ENCODE results near the gene CFB. TPM values are rescaled to one million over a fixed set of nuclear protein-coding genes. Genes with fewer than 3 reads are reported as not detected.

Gene CFB
- total and polyA plus RNA-seq, 9 of the 15 experiments (the other 6 are each of a cell fraction or from before 2014, with no cell fraction given) = 0.08 to 0.91 (median 0.22) TPM; not detected in 4

DNA sequence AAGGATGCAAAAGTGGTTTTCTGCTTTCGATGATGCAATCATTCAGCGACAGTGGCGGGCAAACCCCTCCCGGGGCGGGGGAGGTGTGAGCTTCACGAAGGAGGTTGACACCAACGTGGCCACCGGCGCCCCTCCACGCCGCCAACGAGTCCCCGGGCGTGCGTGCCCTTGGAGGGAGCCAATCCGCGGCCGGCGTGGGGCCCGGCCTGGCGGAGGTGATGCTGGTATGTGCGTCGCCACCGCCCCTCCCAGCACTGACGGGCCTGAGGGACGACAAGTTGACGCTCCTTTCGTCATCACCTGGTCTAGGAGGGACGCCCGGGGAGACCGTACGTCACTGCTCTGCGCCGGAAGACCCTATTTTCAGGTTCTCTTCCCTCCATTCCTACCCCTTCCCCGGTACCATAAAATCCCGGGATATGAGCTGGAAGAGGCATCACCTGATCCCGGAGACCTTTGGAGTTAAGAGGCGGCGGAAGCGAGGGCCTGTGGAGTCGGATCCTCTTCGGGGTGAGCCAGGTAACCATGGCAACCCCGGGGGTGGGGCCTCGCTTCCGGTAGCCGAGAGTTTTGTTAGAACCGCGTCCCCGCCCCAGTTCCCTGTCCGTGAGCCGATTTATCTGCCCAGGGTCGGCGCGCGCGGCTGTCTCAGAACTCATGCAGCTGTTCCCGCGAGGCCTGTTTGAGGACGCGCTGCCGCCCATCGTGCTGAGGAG is 26.3 kb downstream of the CFB start, which contains the start of gene DXO (continued):
- TF ChIP-seq, protein P1, sequence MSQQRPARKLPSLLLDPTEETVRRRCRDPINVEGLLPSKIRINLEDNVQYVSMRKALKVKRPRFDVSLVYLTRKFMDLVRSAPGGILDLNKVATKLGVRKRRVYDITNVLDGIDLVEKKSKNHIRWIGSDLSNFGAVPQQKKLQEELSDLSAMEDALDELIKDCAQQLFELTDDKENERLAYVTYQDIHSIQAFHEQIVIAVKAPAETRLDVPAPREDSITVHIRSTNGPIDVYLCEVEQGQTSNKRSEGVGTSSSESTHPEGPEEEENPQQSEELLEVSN (IDR thresholded peaks at IDR 0.05; ENCODE audit: borderline replicate concordance in 1 of 2, extremely low read depth in 1 of 2, insufficient read depth in 1 of 2, insufficient read length in 1 of 2, low read depth in 1 of 2, low read length in 1 of 2, poor library complexity in 1 of 2, severe bottlenecking in 1 of 2) = peak; percentile 96 to 97
- TF ChIP-seq STAG1 (CRISPR knock-in tag; IDR thresholded peaks at IDR 0.05; ENCODE audit: borderline replicate concordance) (no peak; the same call in 1 of the 2 replicates), PHF20 (IDR thresholded peaks at IDR 0.05; ENCODE audit: partially characterized antibody) (peak; percentile 97), HDAC1 (IDR thresholded peaks at IDR 0.05) (peak in 1 of 2 experiments; percentile 91; a peak in 2 of 4 replicates), CBFA2T2 (conservative IDR thresholded peaks at IDR 0.05) (no peak), MYNN (IDR thresholded peaks at IDR 0.05) (peak; percentile 64; the same call in 1 of the 2 replicates), MYNN (CRISPR knock-in tag; IDR thresholded peaks at IDR 0.05) (no peak), KDM1A (IDR thresholded peaks at IDR 0.05) (no peak; a peak in 1 of 4 replicates), ZNF436 (CRISPR knock-in tag; IDR thresholded peaks at IDR 0.05) (no peak)
- TF ChIP-seq, protein P2, sequence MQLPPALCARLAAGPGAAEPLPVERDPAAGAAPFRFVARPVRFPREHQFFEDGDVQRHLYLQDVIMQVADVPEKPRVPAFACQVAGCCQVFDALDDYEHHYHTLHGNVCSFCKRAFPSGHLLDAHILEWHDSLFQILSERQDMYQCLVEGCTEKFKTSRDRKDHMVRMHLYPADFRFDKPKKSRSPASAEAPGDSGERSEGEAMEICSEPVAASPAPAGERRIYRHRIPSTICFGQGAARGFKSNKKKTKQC (CRISPR knock-in tag; IDR thresholded peaks at IDR 0.05) = no peak; the same call in 1 of the 2 replicates
- TF ChIP-seq, protein P3, sequence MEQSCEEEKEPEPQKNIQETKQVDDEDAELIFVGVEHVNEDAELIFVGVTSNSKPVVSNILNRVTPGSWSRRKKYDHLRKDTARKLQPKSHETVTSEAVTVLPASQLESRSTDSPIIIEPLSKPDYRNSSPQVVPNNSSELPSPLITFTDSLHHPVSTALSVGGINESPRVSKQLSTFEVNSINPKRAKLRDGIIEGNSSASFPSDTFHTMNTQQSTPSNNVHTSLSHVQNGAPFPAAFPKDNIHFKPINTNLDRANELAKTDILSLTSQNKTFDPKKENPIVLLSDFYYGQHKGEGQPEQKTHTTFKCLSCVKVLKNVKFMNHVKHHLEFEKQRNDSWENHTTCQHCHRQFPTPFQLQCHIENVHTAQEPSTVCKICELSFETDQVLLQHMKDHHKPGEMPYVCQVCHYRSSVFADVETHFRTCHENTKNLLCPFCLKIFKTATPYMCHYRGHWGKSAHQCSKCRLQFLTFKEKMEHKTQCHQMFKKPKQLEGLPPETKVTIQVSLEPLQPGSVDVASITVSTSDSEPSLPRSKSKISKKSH (CRISPR knock-in tag; IDR thresholded peaks at IDR 0.05) = no peak
- TF ChIP-seq, protein P4, sequence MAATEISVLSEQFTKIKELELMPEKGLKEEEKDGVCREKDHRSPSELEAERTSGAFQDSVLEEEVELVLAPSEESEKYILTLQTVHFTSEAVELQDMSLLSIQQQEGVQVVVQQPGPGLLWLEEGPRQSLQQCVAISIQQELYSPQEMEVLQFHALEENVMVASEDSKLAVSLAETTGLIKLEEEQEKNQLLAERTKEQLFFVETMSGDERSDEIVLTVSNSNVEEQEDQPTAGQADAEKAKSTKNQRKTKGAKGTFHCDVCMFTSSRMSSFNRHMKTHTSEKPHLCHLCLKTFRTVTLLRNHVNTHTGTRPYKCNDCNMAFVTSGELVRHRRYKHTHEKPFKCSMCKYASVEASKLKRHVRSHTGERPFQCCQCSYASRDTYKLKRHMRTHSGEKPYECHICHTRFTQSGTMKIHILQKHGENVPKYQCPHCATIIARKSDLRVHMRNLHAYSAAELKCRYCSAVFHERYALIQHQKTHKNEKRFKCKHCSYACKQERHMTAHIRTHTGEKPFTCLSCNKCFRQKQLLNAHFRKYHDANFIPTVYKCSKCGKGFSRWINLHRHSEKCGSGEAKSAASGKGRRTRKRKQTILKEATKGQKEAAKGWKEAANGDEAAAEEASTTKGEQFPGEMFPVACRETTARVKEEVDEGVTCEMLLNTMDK (IDR thresholded peaks at IDR 0.05; ENCODE audit: borderline replicate concordance, insufficient read depth, low read depth, low read length, poor library complexity, severe bottlenecking) = no peak
- TF ChIP-seq, protein P5, sequence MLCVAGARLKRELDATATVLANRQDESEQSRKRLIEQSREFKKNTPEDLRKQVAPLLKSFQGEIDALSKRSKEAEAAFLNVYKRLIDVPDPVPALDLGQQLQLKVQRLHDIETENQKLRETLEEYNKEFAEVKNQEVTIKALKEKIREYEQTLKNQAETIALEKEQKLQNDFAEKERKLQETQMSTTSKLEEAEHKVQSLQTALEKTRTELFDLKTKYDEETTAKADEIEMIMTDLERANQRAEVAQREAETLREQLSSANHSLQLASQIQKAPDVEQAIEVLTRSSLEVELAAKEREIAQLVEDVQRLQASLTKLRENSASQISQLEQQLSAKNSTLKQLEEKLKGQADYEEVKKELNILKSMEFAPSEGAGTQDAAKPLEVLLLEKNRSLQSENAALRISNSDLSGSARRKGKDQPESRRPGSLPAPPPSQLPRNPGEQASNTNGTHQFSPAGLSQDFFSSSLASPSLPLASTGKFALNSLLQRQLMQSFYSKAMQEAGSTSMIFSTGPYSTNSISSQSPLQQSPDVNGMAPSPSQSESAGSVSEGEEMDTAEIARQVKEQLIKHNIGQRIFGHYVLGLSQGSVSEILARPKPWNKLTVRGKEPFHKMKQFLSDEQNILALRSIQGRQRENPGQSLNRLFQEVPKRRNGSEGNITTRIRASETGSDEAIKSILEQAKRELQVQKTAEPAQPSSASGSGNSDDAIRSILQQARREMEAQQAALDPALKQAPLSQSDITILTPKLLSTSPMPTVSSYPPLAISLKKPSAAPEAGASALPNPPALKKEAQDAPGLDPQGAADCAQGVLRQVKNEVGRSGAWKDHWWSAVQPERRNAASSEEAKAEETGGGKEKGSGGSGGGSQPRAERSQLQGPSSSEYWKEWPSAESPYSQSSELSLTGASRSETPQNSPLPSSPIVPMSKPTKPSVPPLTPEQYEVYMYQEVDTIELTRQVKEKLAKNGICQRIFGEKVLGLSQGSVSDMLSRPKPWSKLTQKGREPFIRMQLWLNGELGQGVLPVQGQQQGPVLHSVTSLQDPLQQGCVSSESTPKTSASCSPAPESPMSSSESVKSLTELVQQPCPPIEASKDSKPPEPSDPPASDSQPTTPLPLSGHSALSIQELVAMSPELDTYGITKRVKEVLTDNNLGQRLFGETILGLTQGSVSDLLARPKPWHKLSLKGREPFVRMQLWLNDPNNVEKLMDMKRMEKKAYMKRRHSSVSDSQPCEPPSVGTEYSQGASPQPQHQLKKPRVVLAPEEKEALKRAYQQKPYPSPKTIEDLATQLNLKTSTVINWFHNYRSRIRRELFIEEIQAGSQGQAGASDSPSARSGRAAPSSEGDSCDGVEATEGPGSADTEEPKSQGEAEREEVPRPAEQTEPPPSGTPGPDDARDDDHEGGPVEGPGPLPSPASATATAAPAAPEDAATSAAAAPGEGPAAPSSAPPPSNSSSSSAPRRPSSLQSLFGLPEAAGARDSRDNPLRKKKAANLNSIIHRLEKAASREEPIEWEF (CRISPR knock-in tag; IDR thresholded peaks at IDR 0.05) = peak; percentile 68; the same call in 1 of the 2 replicates
- TF ChIP-seq, protein P6, sequence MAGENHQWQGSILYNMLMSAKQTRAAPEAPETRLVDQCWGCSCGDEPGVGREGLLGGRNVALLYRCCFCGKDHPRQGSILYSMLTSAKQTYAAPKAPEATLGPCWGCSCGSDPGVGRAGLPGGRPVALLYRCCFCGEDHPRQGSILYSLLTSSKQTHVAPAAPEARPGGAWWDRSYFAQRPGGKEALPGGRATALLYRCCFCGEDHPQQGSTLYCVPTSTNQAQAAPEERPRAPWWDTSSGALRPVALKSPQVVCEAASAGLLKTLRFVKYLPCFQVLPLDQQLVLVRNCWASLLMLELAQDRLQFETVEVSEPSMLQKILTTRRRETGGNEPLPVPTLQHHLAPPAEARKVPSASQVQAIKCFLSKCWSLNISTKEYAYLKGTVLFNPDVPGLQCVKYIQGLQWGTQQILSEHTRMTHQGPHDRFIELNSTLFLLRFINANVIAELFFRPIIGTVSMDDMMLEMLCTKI (IDR thresholded peaks at IDR 0.05; ENCODE audit: partially characterized antibody) = no peak
